Body of pancreas (tissue), 4 donors: ENCODE measurements around the gene NKAIN4. TPM values are rescaled to one million over a fixed set of nuclear protein-coding genes. Genes with fewer than 3 reads are reported as not detected.
A peak's percentile ranks its signal among the peaks of the same experiment; 100 is the strongest.

ENCODE experiments used
- ATAC-seq: fragments of 150-250 bp; one replicate; pipeline ENCODE4 v1.9.1; 2016
- DNase-seq, 4 donors: peaks; one replicate each; pipeline ENCODE4 v3.0.0-alpha.2; 2019
- H3K27ac ChIP-seq, 4 donors: fragments of 200-600 bp; sonication (generic); 1 replicate in 3 of 4; 2 replicates in 1 of 4; pipeline versions ENCODE4 v1.5.1 to v1.6.1; 2016 to 2019; ENCODE audit warnings: mild to moderate bottlenecking in 1 of 4, mixed read lengths in 1 of 4, moderate library complexity in 1 of 4
- H3K27me3 ChIP-seq, 2 donors: fragments of 200-600 bp; sonication (generic); one replicate each; pipeline ENCODE4 v1.6.0; 2016; ENCODE audit warnings: mild to moderate bottlenecking in 1 of 2
- H3K36me3 ChIP-seq, 2 donors: fragments of 200-600 bp; sonication (generic); replicated peaks in 1 of 2; 2 replicates each; pipeline ENCODE4 v1.5.1; 2016; ENCODE audit warnings: low read depth in 2 of 2; ENCODE audit not compliant: insufficient read depth in 1 of 2
- H3K4me1 ChIP-seq: fragments of 200-600 bp; sonication (generic); one replicate; pipeline ENCODE4 v1.6.0; 2016
- H3K4me3 ChIP-seq, 2 donors: fragments of 200-600 bp; sonication (generic); 1 replicate in 1 of 2; 2 replicates in 1 of 2; pipeline ENCODE4 v1.5.1; 2016 to 2019
- H3K9me3 ChIP-seq, 3 donors: fragments of 200-600 bp; sonication (generic); 1 replicate in 2 of 3; 2 replicates in 1 of 3; pipeline ENCODE4 v1.5.1; 2016
- POLR2A ChIP-seq, 3 donors: fragments of 450-650 bp; IDR thresholded peaks; one replicate each; pipeline ENCODE4 v1.6.1; 2016; ENCODE audit warnings: antibody characterized with exemption in 3 of 3, mild to moderate bottlenecking in 2 of 3
- WGBS, 2 donors: methylation state at CpG; one replicate each; pipeline ENCODE4 v1.1.5; 2017; 5-methylcytosine and 5-hydroxymethylcytosine counted together
- intact Hi-C: fragments of 100-400 bp; cut with DNase I; formaldehyde crosslinking; loops from one replicate; pipeline ENCODE4 v1.15.1; 2023
- total RNA-seq, 2 donors: library from RNA; depleted of rRNA; stranded (reverse); fragments of >200 nt; gene quantifications; one replicate each; pipeline ENCODE4 v1.1.0, GENCODE V29; 2016
- TF ChIP-seq, protein P1 (sequence below), 7 experiments: fragments of 450-650 bp in 4 of 7; fragments of 200-600 bp in 3 of 7; sonication (generic) in 3 of 7; IDR thresholded peaks; one replicate each; pipeline ENCODE4 v1.5.1; 2016 to 2019; ENCODE audit warnings: antibody characterized with exemption in 7 of 7

Gene NKAIN4
- total RNA-seq, 2 donors from 2014 or later, result not detected

DNA sequence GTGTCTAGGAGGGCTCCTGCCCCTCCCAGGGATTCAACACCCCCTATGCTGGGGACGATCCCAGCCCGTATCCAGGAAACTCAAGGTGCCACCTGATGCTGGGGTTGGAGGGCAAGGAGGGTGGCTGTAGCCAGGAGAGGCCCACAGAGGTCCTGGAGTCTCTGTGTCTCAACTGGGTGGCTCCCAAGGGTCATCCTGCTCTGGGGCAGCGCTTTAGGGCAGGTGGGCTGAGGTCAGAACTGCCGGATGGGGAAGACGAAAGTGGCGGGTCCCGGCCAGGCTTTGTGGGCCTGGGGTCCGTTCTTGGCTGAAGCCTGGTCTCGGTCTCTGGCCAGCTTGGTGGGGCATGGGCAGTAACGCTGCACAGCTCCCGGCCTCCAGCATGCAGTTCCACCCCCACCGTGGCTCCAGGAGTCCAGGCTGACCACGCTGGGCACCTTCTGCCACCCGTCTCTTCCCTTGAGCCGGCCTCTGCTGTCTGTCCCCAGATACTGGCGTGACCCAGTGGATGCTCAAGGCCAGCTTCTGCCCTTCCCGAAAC lies 35.9 kb upstream of the NKAIN4 start:
- H3K36me3 ChIP-seq, result peaks cover 5 to 7% of the 10 kb centered on the region in 2 donors
- peaks cover 14% of the 10 kb centered on the region for H3K4me1 ChIP-seq
- H3K27ac ChIP-seq, result no peak overlapping the region
- no peak overlapping the region for H3K4me3 ChIP-seq
- intact Hi-C loops, result no loop called here
- DNase-seq, result no peak
- ATAC-seq, result no peak
- 64 to 71% methylated on average over 11 to 16 of the region's 17 CpGs for WGBS, 2 donors
- no peaks in the 10 kb centered on the region for H3K9me3 ChIP-seq
- TF ChIP-seq, protein P1, sequence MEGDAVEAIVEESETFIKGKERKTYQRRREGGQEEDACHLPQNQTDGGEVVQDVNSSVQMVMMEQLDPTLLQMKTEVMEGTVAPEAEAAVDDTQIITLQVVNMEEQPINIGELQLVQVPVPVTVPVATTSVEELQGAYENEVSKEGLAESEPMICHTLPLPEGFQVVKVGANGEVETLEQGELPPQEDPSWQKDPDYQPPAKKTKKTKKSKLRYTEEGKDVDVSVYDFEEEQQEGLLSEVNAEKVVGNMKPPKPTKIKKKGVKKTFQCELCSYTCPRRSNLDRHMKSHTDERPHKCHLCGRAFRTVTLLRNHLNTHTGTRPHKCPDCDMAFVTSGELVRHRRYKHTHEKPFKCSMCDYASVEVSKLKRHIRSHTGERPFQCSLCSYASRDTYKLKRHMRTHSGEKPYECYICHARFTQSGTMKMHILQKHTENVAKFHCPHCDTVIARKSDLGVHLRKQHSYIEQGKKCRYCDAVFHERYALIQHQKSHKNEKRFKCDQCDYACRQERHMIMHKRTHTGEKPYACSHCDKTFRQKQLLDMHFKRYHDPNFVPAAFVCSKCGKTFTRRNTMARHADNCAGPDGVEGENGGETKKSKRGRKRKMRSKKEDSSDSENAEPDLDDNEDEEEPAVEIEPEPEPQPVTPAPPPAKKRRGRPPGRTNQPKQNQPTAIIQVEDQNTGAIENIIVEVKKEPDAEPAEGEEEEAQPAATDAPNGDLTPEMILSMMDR (IDR thresholded peaks at IDR 0.05), result no peak
- TF ChIP-seq POLR2A (IDR thresholded peaks at IDR 0.05), result no peak
- H3K27me3 ChIP-seq, result no peaks in the 10 kb centered on the region

- no peaks in the 10 kb centered on the region for H3K9me3 ChIP-seq
Measured at GRCh38 chr20:63289311-63290135, 35.3 kb upstream of the NKAIN4 start.

GRCh38 chr20:63288581-63289251 lies 34.5 kb upstream of the NKAIN4 start:
- peak in 2 of 4 donors; percentile 30 to 46 for DNase-seq
- intact Hi-C loops, result no loop called here
- Histone ChIP-seq H3K27ac (no peak overlapping the region), H3K27me3 (no peaks in the 10 kb centered on the region), H3K36me3 (peaks cover 5 to 7% of the 10 kb centered on the region in 2 donors), H3K9me3 (no peaks in the 10 kb centered on the region), H3K4me3 (no peak overlapping the region), H3K4me1 (peaks cover 14% of the 10 kb centered on the region)
- WGBS, 2 donors, result 73 to 88% methylated on average over 16 to 28 of the region's 28 CpGs
- TF ChIP-seq, protein P1 (IDR thresholded peaks at IDR 0.05), result no peak
- TF ChIP-seq POLR2A (IDR thresholded peaks at IDR 0.05), result no peak
- no peak for ATAC-seq

More at GRCh38 chr20:63289311-63290135, 35.3 kb upstream of the NKAIN4 start:
- WGBS, 2 donors, result 53 to 73% methylated on average over 6 to 23 of the region's 25 CpGs
- H3K4me3 ChIP-seq, result no peak overlapping the region
- H3K27ac ChIP-seq, result no peak overlapping the region
- H3K4me1 ChIP-seq, result peaks cover 14% of the 10 kb centered on the region
- no peaks in the 10 kb centered on the region for H3K27me3 ChIP-seq
- TF ChIP-seq POLR2A (IDR thresholded peaks at IDR 0.05), result no peak
- TF ChIP-seq, protein P1 (IDR thresholded peaks at IDR 0.05), result no peak
- H3K36me3 ChIP-seq, result peaks cover 5 to 7% of the 10 kb centered on the region in 2 donors
- intact Hi-C loops, result no loop called here
- ATAC-seq, result no peak
- no peak for DNase-seq

DNA sequence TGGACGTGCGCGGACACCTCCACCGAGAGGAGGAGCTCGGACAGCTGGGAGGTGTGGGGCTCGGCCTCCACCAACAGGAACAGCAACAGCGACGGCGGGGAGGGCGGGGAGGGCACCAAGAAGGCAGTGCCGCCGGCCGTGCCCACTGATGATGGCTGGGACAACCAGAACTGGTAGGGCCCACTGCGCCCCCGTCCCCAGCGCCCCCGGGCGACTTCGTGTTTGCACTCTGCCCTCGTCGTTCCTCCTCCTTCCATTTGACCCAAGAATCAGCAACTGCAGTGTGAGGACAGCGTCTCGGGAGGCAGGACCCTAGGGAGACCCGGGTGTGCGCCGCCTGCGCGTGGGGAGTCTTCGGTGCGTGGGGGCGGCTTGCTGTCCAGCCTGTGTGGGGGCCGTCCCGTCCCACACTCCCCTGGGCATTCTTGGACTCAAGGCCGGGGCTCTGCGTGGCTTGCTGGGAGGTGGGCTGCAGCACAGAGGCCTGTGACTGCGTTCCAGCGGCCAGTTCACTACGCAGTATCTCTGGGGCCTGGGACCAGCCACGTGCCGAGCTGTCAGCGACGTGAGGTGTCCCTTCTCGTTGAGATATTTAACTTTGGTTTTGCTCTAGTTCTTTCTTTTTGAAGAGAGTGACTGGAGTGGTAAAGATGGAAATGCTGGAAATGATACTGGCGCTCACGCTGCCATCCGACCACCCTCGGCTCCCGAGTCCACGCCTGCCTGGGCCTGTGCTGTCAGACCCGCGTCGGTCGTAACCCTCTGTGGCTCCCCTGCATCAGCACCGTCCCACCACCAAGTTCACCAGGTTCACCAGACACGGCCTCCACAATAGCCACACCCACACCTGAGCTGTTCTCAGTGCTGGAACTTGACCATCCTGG lies 33.7 kb upstream of the NKAIN4 start:
- Histone ChIP-seq H3K4me3 (no peak overlapping the region), H3K27ac (no peak overlapping the region), H3K36me3 (peaks cover 5 to 13% of the 10 kb centered on the region in 2 donors), H3K27me3 (no peaks in the 10 kb centered on the region), H3K4me1 (peaks cover 14% of the 10 kb centered on the region), H3K9me3 (no peaks in the 10 kb centered on the region)
- DNase-seq (no peak), ATAC-seq (no peak)
- WGBS, 2 donors, result 91 to 93% methylated on average over 45 to 49 of the region's 55 CpGs
- TF ChIP-seq, protein P1 (IDR thresholded peaks at IDR 0.05), result no peak
- no peak for TF ChIP-seq POLR2A (IDR thresholded peaks at IDR 0.05)
- intact Hi-C loops, result no loop called here
